GM18508 (cell line): Measurements from ENCODE around the gene COG5.
A peak's percentile ranks its signal among the peaks of the same experiment; 100 is the strongest.

ENCODE experiments used
- ATAC-seq: cut with Tn5 transposase; IDR thresholded peaks from one replicate; pipeline ENCODE4 v1.9.1; 2021; ENCODE audit warnings: moderate number of reproducible peaks; ENCODE audit not compliant: insufficient read depth, unreplicated experiment

The COG5 gene

DNA sequence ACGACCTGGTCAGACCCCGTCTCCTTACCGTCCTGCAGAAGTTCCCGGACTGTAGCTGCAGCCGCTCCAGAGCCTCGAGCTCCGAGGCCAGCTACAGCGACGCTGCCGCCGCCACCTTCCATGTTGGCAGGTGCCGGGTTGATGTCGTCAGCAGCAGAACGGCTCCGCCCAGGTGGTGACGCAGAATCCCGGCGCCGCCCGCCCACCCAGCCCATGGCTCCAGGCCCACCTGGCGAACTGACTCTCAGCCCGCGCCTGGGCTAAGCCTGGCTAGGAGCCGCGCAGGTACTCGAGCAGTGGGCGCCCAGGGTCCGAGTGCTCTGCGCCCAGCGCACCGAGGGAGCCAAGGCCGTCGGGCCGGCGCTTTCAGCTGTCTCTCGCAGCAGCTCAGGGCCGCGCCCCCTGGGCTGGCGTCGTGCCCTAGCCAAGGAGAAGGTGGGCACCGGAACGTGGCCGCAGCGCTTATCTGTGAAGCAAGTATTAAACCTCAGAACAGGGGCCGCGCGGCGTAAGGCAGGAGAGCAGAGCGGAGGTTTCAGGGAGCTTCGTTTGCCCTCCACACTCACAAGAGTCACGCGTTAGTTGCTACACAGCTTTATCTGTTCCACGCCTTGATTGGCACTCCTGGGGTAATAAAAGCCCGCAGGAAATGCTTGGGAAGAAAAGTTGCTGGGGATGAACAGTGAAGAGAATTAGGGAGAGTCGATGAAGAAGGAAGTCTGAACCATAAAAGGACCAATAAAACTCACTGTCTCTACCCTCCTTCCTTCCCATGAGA, at the start of gene COG5, which contains the start of gene DUS4L:
TSS of gene COG5 (minus strand) at position 146 of the 778 bp plus-strand sequence. CDS start at position 122, 24 bp downstream.
TSS of gene DUS4L (plus strand) at position 197 of the 778 bp plus-strand sequence. CDS start 3,100 bp downstream, outside the sequence.
- peak; percentile 74 for ATAC-seq

DNA sequence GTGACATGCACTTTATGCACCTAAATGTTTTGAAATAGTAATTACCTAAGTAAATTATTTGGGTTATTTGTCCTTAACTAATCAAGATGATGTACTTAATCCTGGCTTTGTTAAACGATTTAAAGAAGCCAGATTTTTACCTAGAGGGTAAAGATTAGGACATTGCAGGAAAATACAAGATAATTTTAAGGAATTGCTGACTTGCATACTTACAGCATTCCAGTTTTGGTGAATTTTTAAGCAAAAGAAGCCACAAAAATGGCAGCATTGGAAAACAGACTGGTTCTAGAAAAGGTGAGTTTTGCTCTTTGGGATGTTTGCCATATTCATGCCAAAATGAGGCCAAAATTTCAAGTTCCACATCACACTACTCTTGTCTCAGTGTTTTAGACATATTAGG, 49.7 kb upstream of the COG5 start:
- no peak for ATAC-seq

DNA sequence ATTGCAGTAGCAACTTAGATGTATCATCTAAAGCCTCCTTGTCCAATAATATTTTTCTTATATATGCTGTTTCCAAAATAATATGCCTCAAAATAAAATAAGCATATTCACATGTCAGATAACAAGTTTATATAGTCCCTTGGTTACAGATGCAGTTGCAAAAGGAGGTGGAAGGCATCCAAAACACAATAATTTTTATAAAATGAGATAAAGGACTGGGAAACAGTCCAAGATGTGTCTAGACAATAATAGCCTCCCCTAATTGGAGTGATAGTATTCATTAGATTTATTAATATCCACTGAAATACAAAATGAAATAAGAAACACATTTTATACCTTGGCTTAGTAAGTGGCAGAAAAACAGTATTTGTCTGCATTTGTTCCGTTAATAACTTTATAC, 46.6 kb upstream of the COG5 start:
- ATAC-seq = no peak

DNA sequence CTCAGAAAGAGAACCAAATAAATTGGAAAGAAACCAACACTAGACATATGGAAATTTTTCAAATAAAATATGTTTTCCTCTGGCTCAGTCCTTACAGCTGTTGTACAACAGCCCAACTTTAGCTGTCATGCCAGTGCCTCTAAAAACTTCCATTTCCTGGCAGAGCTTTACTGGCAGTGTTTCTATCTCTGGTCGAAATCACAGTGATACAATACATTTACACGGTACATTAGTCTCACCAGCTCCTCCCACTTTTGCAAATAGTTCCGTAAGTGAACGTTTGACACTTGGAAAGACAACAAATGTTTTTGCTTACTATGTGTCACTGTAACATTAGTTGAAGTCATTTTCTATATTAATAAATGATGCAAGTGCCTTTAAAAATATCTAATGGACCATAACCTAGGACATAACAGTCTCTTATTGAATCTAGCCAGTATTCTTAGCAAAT, 46.1 kb upstream of the COG5 start:
- ATAC-seq = no peak

DNA sequence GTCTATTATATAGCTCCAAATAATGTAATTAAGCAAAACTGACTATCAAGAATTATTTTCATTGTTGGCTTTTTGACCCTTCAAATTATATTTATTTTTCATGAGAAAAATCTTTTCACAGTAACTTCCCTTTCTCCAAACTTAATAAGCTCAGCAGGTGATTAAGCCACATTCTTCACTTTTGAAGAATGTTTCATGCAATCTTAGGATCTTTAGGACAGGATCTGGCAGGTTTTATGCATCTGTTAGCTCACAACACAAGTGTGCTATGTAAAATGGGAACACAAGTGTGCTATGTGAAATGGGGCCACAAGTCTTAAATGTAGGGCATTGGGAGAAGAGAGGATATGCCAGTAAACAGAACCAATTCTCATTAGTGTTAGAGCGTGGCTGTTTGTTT, 42.6 kb upstream of the COG5 start:
- ATAC-seq = no peak

DNA sequence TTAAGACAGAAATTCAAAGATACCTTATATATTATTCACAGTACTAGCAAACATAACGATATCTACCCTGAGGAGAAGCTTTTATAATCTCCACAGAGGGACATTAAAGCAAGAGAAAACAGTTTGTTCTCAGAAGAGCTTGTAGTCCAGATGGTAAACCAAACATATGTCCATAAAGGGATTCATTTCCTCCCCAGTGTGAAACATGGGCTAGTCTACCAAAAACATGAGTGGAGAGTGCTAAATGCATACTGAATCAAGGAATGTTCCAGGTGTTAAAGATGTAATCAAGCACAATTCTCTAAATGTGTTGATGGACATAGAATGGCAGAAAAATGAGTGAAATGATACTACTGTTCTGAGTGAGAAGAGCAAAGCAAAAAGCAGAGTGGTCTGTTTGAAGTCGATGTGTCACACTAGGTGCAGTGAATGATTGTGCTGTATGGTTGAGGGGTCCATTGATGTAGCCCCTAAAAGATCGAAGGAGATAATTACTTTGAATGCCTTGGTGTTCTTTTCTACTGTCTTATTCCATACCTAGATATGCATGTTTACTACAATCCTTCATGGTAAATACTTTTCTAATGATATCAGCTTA, 41.6 kb upstream of the COG5 start:
- ATAC-seq = no peak

DNA sequence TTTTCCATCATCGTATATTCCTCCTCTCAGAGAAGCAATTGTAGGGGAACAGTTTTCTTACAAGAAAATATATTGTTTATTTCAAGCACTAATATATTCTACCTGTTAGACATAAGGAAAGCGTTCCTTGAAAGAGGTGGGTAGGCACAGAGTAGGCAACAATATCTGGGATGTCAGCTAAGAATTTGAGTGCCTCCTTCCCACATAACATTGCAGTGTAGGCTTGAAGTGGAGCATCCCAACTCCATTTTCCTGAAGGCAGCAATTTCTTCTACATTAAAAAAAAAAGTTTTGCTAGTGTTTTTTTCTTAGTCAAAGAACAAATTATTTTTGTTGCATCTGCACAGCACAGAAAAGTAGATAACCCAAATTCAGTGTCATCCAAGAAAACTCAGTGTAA, 37.1 kb upstream of the COG5 start:
- no peak for ATAC-seq

DNA sequence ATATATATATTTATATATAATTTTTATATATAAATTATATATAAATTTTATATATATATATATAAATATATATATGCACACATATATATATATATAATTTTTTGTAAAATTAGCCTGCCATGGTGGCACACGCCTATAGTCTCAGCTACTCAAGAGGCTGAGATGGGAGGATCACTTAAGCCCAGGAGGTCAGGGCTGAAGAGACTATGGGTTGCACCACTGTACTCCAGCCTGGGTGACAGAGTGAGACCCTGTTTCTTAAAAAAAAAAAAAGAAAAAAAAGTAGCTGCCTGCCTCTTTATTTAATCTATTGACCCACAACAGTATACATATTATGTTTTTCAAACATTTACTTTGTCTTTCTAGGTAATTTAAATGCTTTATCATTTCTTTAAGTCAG, 35.5 kb upstream of the COG5 start:
- no peak for ATAC-seq

DNA sequence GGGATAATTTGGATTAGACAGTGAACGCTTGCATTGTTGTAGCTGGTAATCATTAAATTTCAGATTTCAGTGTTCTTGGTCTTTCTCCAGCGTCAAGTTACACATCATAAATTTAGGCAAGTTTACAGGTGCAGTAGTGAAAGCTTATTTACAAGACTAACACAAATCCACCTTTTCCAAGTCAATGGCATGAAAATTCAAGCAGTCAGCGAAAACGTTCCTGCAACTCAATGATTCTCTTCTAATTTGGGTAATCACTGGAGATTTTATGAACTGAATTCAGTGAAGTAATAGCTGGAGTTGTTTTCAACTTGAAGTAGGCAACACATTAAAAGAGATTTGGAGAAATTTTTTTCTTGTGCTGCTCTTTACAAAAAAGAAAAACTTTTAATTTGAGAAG, 34.2 kb upstream of the COG5 start:
- ATAC-seq = no peak

DNA sequence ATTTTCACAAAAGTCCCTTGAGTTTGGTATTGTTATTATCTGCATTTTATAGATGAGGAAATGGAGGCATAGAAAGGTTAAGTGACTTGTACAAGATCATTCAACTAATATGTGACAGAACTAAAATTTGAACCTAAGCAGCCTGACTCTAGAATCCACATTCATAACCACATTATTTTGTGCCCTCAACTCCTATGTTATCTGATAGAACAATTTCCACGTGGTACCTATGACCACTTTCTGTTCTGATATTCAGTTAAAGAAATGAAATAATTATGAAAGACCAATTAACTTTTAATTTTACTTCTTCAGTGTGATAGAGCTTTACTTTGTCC, 33.8 kb upstream of the COG5 start:
- ATAC-seq = no peak

DNA sequence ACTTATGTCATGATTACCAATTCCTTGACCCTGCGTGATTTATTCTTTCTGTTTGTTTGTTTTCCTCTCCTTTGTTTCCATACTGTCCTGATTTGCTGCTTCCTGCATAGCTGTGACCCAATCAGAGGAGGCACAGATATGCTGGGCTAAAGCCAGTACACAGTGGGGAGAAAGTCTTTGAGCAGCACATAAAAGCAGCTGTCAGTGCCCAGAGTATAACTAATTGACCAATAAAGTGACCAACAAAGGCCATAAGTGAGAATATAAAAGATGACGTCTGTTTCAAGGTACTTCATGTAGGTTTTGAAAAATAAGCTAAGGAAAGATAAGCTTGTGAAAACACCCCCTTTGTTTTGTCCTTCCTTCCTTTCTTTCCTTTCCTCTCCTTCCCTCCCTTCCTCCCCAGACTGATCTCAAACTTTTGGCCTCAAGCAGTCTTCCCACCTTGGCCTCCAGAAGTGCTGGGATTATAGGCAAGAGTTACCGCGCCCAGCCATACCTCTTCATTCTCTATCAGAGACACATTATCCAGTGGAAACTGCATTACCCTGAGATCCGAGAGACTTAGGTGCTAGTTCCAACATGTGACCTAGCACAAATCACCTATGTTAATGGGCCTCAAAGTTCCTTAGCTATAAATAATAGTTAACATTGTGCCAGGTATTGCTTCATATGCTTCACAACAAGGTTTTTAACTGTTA, 33.3 kb upstream of the COG5 start:
- ATAC-seq = no peak

DNA sequence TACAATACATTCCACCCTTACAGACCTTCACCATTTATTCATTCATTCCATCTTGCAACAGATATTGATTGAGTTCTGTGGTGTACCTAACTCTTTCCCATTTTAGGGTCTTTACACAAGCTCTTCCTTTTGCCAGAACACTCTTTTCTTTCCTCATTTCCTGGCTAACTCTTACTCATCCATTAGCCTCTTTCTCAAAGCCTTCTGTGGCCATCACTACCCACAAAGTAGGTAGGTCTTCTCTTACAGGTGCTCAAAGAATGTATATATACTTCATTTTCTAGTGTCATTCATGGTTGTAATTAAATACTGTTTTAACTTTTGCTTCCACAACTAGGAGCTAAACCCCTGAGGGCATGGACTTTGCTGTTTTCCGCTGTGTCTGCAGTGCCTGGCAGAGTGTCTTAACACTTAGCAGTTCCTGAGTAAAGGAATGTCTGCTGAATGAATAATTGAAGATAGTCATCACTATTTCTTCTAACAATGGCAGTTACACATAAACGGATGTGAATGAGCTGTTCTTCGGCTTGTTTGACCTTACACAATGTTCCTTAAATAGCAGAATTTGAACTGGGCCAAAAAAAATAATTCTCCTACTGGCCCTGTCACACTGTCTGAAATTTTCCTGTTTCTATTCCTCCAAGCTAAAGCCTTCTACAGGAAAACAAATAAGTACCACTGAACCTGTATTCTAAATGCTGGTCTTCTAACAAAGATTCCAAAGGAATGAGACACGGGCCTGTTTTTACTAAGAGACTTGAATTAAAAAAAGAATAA, 31.4 kb upstream of the COG5 start:
- no peak for ATAC-seq

DNA sequence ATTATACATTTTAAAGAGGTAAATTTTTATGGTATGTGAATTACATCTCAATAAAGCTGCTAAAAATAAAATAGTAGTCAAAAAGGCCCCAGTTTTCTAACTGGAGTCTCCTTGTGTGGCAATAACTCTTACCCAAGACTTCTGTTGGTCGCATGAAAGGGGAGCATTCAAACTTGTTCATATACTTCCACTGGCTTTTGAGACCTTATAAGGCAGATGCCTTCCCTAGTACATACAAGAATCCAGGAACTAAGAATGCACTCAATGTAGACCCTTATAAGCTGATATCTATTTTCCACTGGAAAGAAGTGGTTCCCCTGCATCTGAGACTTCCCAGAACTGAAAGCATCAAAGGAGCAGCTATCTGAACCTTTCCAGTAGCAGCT, 29.3 kb upstream of the COG5 start:
- ATAC-seq = no peak

DNA sequence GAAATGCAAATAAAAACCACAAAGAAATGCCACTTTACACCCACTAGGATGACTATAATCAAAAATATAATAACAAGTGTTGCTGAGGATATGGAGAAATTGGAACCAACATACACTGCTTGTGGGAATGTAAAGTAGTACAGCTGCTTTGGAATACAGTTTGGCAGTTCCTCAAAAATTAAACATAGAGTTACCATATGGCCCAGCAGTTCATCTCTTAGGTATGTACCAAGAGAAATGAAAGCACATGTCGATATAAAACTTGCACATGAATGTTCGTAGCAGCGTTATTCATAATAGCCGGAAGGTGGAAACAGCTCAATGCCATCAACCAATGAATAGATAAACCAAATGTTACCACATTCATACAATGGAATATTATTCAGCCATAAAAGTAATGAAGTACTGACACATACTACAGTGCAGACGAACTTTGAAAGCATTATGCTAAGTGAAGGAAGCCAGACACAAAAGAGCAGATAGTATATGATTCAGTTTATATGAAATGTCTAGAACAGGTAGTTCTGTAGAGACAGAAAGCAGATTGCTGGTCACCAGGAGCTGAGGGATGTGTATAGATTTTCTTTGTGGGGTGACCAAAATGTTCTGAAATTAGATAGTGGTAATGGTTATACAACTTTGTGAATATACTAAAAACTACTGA, 28.8 kb upstream of the COG5 start:
- ATAC-seq = no peak

DNA sequence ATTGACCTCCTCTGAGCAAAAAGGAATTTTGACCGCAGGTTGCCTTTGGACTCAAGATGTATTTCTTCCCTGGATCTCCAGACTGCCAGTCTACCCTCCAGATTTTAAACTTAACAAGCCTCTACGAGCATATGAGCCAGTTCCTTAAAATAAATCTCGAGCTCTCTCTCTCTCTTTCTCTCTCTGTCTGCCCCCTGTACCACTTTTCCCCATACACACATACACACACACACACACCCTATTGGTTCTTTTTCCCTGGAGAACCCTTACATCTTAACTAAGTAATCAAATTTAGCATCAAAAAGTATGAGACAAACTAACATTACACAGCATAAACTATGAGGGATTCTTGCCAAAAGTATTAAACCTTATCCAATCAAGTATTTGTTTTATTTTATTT, 27.7 kb upstream of the COG5 start:
- ATAC-seq = no peak

DNA sequence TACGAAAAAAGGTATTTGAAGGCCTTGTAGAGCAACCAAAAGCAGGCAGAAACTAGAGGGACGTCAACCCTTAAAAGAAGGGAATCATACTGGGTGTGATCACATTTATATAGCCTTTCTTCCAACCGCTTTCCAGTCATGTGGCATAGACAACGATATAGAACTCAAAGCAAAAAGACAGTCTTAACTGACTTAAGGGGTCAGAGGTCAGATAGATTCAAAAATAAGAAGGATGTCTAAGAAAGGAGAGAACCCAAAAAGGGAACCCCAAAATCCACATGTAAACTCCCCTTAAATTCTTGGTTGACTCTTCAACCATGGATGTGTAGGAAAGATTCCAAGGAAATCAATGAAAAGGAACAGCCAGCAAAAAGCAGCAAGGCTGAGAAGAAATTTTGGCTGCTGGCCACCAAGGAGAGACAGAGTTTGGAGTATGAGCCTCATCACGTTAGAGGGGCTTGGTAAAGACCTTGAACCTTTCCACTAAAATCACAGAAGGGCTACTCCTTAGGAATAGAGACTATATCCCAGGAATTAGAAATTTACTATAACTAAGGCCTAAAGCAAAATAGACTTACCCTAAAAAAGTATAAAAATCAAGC, 24.9 kb upstream of the COG5 start:
- no peak for ATAC-seq

DNA sequence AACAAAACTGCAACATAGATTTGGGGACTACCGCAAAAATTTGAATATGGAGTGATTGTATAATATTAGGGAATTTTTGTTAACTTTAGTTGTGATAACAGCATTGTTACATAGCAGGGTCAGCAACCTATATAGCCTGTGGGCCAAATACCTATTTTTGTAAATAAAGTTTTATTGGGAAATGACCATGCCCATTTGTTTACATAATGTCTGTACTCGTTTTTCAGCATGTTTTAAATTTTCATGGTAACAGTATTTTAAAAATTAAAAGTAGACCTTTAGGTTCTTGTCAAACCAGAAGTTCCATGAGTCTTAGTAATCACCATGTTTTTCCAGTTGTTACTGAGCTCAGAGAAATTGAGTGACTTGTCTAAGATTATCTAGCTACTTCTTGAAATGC, 21.0 kb upstream of the COG5 start:
- no peak for ATAC-seq

DNA sequence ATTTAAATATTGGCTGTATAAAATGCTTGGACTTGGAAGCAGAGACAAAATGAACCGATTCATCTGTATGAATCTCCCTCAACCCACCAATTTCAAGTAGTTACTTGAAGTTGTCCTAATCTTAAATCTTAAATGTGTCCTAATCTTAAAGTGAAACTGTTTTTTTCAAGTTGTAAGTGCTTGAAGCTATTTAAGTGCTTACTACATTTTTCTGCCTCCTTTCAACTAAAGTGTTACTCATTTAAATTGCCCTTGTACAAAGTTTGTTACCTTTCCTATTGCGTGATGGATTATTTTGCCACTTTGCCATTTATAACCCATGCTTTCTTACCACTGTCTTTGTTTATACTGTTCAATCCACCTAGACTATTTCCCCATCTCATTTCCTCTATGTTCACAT, 19.2 kb upstream of the COG5 start:
- ATAC-seq = no peak

DNA sequence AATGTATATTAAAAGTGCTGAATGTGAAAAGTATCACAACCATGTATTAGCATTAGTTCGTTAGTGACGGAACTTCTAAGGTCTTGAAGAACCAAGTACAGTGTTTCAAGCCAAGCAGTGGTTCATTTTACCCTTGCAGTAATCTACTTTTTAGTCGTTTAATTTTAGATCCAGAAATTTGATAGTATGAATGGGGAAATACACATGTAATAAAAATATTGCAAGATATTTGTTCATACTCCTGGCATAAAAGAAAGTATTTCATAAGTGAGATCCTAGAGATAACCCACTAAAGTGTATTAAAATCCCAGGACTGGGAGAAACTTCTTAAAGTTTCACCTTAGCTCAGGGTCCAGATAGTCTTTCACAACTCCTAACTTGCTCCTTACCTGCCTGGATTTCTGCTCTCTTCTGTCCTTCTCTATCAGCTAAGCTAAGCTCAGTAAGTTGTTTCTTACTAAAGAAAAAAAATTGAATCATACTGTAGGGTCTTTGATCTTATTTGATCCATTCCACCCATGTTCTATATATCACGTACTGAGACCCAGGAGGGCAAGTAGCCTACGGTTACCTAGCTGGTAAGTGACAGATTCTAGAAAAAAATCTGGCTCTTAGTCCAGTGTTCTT, 17.8 kb upstream of the COG5 start:
- no peak for ATAC-seq
